ENCODE data around the gene TMEM139.

Gene TMEM139

GRCh38 chr7:143329471-143330170 lies 44.9 kb downstream of the TMEM139 start:
- no peak for DNase-seq

DNA sequence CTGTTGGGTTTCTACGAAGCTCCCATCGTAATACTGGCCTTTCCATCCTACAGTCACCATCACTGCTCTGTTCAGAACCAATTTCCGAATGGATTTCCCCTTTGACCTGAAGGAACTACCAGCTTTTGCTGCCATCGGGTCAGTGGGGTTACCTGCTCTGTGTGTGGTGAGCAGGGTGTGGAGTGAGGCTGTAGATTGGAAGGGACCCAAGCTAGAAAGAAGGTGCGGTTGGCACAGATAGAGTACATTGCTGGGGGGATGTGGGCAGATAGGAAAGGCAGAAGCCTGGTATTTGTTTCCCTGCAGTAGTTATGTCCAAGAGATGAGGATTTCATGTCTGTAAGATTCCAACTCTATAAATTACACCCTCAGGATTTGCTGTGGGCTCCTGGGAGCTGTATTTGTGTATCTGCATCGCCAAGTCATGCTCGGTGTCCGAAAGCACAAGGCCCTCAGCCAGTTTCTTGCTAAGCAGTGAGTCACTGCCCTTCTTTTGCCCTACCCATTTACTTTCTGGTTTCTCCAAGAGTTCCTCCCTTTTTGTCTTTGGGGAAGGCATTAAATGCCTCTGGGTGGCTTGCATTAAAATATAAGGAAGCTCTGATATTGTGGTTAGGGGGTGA lies 46.5 kb downstream of the TMEM139 start:
- no peak for DNase-seq

DNA sequence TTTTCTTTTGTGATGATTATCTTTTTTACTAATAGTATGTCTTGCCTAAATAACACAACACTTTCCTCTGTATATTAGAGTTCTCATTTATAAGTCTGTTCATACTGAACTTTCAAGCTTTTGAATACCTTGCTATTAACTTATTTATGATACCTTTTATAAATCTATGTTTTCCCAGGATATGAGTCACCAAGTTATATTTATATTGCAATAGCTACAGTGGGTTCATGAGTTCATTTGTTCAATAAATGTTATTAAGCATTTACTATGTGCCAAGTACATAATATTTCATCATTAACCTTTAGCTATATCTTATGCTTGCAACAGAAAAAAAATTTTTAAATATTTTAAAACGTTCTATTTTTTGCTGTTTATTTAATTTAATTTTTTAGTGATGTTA lies 49.5 kb downstream of the TMEM139 start:
- DNase-seq, result no peak

DNA sequence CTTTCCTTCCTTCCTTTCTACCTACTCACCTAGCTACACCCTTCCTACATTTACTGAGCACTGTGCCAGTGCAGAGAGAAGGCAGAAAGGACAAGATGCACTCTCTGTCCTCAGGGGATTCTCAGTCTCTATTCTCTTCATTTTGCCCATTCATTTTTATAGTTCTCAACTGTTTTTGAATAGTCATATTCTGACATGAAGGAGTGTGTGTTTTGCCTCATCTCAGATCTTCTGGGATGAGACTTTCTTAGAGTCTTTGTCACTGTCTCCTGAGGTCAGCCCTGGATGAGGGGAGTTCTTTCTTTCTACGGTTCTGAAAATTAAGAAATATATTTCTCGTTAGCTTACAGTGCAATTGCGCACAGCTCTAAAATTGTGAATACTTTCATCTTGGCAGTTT lies 52.5 kb downstream of the TMEM139 start:
- no peak for DNase-seq
